ENCODE data around the gene UBXN2A.

UBXN2A gene

DNA sequence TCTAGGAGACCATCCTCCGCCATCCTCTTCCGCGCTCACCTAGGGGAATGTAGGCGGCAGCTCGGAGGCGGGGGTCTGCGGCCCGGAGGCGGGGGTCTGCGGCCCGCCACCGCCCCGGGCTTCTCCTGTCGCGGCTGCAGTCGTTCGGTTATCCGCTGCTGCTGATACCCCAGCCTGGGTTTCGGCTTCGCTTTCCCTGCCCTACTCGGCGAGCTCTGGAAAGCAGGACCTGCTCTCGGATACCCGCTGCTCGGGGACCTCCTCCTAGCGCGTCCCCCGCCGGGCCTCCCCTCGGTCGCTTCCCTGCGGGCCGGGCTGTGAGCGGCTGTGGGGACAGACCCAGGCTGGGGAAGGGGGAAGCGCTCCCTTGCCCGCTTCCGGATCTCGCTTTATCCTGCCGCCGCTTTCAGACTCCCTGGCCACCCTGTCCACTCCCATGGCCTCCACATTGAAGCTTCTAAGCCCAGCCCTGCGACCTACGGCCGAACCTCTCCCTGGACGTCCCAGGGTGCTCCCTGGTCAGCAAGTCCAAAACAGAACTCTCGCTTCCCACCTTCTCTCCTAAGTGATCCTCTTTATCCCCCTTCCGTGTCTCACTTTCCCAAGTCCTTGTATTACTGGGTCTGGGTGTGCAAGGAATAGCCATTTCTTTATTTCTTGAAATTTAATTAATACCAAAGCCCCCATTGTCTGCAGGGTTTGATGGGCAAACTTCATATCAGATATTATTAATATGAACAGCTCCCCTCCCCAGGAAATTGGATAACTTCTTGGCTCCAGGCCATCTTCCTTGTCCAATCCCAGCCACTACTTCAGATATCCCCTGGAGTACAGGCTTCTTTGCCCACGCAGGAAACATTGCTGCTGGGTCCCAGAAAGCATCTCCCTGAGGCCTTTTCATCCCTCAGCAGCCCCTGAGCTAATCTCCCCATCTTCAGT lies 110.0 kb downstream of the UBXN2A start:
- Histone ChIP-seq H3K4me3 (ENCODE audit: low read depth in 1 of 2, low read length in 2 of 2) (peak overlapping the region; percentile 61 to 79), H3K27ac (ENCODE audit: low read depth, low read length) (no peak overlapping the region), H3K27me3 (ENCODE audit: control insufficient read depth in 1 of 2, insufficient read depth in 2 of 2, low read length in 2 of 2) (peaks cover 0 to 5% of the 10 kb centered on the region in 2 donors), H3K36me3 (ENCODE audit: insufficient read depth, low read length) (no peaks in the 10 kb centered on the region), H3K9me3 (ENCODE audit: low read length) (no peaks in the 10 kb centered on the region), H3K9ac (ENCODE audit: low read length) (no peak overlapping the region), H3K4me1 (ENCODE audit: insufficient read depth, low read length) (peaks cover 15% of the 10 kb centered on the region)

DNA sequence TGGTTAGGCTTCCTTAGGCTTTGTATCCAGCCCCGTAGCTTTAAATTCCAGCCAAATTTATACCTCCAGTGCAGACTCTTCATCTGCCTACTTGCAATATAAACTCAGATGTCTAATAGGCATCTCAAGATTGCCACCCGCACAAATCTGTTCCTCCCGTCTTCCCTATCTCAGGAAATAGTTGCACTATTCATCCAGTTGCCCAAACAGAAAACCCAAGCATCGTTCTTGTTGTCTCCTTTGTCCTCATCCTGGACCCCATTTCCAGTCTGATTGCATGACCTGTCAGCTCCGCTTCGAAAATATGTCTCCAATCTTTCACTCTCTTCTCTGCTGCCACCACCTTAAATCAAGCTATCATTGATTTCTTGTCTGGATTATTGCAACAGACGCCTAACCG lies 111.6 kb downstream of the UBXN2A start:
- H3K9ac ChIP-seq (ENCODE audit: low read length): no peak overlapping the region
- no peaks in the 10 kb centered on the region for H3K9me3 ChIP-seq (ENCODE audit: low read length)
- no peaks in the 10 kb centered on the region for H3K36me3 ChIP-seq (ENCODE audit: insufficient read depth, low read length)
- H3K27me3 ChIP-seq (ENCODE audit: control insufficient read depth in 1 of 2, insufficient read depth in 2 of 2, low read length in 2 of 2): peaks cover 0 to 5% of the 10 kb centered on the region in 2 donors
- no peak overlapping the region for H3K27ac ChIP-seq (ENCODE audit: low read depth, low read length)
- H3K4me3 ChIP-seq (ENCODE audit: low read depth in 1 of 2, low read length in 2 of 2): no peak overlapping the region
- peaks cover 8% of the 10 kb centered on the region for H3K4me1 ChIP-seq (ENCODE audit: insufficient read depth, low read length)

DNA sequence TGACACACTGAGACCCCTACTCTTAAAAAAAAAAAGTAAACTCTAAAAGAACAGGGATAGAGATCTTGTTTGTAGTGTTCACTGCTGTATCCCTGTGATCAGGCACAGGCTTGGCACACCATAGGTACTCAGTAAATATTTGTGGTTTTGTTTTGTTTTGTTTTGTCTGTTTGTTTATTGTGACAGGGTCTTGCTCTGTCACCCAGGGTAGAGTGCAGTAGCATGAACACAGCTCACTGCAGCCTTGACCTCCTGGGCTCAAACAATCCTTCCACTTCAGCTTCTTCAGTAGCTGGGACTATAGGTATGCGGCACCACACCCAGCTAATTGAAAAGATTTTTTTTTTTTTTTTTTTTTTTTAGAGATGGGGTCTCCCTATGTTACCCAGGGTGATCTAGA lies 112.7 kb downstream of the UBXN2A start:
- Histone ChIP-seq H3K9me3 (ENCODE audit: low read length) (no peaks in the 10 kb centered on the region), H3K27me3 (ENCODE audit: control insufficient read depth in 1 of 2, insufficient read depth in 2 of 2, low read length in 2 of 2) (peaks cover 0 to 5% of the 10 kb centered on the region in 2 donors), H3K4me3 (ENCODE audit: low read depth in 1 of 2, low read length in 2 of 2) (no peak overlapping the region), H3K36me3 (ENCODE audit: insufficient read depth, low read length) (no peaks in the 10 kb centered on the region), H3K27ac (ENCODE audit: low read depth, low read length) (no peak overlapping the region), H3K9ac (ENCODE audit: low read length) (no peak overlapping the region), H3K4me1 (ENCODE audit: insufficient read depth, low read length) (peaks cover 8% of the 10 kb centered on the region)
